DMS153 (cell line): ENCODE data around the gene VAMP4.
"Not testable (repeated sequence)": the region's sequence is repeated elsewhere in the genome, so short reads cannot be mapped to it uniquely, and the experiment has no call there.

Experiments
- DNase-seq: peaks from one replicate; lab custom pipeline; 2025; lab: John Stamatoyannopoulos, UW

VAMP4 gene

DNA sequence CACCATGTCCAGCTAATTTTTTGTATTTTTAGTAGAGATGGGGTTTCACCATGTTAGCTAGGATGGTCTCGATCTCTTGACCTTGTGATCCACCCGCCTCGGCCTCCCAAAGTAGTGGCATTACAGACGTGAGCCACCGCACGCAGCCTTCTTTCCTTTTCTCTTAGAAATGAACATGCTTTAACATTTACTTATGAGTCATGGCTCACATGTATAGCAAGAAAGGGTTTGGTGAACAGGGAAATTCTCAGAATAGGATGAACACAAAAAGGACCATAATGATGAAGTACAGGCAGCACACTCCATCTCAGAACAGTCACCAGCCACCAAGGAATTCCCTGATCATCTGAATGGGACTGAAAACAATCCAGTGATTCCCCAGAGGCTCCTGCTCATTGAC lies 9.4 kb upstream of the VAMP4 start:
- no peak for DNase-seq

DNA sequence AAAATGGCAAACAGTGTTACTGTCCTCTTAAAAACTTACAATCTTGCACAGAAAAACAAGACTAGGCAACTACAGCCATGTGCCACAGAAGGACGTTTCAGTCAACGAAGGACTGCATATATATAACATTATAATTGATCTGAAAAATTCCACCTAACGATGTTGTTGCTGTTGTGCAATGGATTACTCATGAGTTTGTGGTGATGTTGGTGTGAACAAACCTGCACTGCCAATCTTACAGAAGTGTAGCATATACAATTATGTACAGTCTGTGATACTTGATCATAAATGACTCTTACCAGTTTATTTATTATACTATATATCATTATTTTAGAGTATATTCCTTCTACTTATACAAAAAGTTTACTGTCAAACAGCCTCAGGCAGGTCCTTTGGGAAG lies 6.8 kb upstream of the VAMP4 start:
- DNase-seq = no peak

DNA sequence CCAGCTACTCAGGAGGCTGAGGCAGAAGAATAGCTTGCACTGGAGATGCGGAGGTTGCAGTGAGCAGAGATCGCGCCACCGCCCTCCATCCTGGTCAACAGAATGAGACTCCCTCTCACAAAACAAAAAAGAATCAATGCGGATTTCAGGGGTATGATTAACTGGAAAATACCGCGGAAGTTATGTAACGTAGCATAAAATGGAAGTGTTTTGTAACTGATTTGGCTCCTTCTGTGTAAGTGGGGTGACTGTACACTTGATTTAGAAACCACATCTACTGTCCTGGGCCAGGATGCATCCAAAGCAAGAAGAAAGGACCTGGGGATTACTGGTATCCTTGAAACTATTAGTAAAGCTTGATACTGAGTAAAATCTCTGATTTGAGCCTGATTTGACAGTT lies 3.1 kb upstream of the VAMP4 start:
- no peak for DNase-seq

DNA sequence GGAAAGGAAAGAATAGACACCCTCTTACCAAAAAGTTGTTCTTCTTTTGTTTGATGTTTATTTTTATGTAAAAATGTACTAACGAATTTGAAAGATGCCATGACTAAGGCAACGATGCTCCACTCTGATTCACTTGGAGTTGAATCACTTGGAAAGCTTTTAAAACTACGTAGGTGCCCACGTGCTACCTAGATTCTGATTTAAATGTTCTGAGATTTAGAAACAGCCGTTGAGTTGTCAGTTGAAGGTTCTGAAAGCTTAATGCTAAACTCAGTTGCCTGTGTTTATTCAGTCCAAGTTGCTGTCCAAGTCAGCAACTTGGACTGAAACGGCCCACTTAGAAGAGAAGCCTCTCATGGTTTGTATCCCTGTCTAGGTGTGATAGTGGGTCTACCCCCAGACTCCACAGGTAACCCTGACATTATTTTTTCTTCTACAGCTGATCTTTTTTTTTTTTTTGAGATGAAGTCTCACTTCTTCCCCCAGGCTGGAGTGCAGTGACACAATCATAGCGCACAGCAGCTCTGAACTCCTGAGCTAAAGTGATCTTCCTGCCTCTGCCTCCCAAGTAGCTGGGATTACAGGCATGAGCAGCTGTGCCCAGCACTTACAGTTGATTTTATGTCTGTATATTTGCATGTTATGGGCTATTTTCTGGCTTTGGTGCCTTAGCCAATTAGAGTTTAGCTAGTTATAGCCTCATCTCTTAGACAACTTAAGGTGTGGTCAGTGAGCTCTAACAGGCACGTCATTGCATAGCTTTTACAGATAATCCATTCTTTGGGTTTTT lies 1.4 kb upstream of the VAMP4 start:
- DNase-seq = no peak

DNA sequence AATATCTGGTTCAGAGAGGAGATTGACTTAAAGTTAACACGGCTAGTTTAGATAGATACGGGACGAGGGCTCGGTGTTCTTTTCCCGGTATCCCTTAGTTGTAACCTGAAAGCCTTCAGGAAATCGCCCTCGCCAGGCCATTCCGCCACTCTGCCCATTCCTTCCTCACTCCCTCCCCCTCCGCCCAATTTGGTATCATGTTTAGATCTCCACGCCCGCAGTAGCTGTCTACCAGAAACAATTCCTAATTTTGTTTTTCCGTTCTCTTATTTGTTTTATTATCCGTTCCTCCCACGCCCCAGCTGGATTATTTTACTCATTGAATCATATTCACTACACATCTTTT lies 685 bp upstream of the VAMP4 start:
- DNase-seq = peak; percentile 62

DNA sequence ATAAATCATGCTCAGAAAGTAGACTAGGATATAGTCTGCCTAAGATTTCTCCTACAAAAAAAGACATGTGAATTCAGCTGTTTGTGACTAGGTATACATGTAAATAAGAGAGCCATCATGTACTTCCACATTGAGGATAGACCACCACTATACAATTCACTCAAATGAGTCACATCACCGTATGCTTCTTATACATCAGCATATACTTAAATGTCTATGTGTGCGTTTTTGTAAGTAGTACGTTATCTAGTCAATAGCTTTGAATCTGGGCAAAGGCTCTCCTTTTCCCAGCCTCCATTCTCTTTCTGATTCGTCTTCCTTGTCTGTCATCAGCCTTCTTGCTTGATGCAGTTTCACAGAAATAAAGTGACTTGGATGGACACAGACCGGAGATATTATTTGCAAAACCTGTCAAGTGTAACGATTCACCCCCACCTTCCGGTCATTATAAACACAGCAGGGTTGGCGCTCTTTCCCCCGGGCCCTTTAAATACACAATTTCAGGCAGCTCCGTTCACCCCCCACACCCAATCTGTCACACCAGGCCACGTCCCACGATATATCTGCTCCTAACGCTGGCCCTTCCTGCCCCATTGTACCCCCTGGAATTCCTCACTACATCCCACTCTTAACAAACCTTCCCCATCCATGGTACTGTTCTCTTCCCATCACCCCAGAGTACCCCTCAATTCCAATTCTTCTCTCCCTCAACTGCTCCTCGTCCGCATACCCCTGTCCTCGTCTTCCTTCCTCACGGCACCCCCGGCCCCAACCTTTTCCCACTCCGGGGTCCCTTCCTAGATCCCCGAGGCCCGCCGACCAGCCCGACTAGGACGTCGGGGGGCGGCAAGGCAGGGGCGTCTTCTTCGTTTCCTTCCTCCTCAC lies 636 bp downstream of the VAMP4 start:
- DNase-seq = peak; percentile 10

DNA sequence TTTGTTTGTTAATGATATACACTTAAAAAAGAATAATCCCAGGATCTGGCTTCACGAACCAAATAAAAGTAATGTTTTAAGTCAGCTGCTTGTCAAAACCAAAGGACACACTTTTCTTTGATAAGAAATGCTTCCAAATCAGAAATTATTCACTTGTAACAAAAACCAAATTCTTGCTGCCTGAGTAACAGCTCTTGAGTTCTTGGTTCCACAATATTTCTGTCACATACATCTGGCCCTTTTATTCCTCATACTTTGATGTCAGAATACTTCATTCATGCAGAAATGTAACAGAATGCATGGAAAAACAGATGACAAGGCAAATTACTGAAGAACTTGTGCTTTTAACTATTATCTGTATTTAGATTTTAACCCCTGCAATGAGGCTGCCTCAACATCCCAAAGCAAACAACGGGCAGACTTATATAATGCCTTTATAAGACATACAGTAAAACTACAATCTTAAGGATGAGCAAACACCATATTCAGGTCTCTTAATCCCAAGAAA lies 1.5 kb downstream of the VAMP4 start:
- no peak for DNase-seq

DNA sequence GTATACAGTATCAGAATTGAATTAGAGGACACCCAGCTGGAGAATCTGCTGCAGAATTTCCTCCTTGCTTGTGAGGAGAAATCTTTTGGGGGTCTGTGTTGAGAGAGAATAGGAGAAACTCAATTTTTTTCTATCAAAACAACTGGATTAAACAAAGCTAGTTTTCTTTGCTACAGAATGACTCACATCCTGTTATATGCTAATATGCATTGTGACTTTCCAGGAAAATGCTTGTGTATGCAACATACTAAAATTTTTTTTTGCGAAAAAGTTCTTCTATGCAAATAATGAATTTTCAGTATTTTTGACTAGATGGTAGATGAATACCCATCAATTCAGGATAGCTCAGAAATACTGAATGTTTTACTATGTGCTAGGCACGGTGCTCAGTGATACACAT lies 2.2 kb downstream of the VAMP4 start:
- DNase-seq = no peak

DNA sequence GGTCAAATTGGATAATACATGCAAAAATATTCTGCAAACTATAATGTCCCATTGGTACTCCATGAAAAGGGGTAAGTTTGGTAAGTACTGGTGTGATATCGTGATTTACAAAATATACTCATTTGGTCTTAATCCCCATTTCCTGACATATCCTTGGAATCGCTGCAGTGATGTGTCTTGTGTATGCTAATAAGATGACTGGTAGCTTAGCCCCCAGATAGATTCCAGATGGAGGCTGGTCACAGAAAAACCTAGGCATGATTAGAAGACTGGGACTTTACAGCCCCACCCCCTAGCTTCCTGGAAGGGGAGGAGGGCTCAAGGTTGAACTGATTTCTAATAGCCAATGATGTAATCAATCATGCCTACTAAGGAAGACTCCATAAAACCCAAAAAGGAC lies 3.0 kb downstream of the VAMP4 start:
- no peak for DNase-seq

DNA sequence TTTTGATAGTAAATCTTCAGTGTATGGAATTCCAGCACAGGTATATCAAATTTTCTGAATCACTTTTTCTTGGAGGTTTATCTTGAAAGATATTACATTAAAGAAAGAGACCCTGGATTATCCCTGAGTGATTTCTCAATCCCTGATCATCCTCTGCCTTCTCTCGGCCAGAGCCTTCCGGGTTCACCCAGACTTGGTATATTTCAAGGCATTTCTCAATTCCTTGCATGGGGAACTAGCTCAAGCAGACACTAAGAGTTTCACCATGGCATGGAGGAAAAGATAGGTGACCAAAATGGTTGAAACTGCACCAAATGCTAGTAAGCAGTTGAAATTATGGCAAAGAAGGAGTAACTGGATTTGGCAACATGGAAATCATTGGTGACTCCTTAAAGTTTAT lies 5.7 kb downstream of the VAMP4 start:
- DNase-seq = no peak

DNA sequence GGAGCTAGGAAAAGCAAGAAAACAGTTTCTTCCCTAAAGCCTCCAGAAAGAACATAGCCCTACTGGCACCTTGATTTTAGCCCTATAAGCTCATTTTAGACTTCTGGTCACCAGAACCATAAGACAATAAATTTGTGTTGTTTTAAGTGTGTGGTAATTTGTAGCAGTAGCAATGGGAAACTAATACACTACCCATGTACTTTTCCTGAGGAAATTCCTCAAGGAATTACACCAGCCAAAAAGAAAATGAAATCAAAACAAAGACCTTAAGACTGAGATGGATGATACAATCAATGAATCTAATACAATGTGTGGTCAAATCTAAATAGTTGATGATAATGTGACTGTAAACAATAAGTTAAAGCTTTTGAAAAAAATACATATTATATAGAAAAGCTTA lies 11.8 kb downstream of the VAMP4 start:
- no peak for DNase-seq

DNA sequence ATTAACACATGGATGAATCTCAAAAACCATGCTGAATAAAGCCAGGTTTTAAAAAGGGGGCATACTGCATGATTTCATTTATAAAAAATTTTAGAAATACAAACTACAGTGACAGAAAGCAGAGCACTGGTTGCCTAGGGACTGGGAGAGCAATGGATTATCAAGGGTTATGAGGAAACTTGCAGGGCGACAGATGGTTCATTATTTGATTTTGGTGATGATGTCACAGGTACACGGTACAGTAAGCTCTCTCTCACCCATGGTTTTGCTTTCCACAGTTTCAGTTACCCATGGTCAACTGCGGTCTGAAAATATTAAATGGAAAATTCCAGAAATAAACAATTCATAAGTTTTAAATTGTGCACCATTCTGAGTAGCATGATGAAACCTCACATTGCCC lies 14.1 kb downstream of the VAMP4 start:
- DNase-seq = no peak

DNA sequence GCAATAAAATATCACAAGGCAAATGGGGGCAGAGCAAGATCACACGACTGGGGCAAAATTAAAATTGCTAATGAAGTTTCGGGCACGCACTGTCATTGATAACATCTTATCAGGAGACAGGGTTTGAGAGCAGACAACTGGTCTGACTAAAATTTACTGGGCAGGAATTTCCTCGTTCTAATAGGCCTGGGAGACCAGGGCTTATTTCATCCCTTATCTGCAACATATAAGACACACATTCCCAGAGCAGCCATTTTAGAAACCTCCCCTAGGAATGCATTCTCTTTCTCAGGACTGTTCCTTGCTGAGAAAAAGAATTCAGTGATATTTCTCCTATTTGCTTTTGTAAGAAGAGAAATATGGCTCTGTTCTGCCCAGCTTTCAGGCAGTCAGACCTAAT lies 18.7 kb downstream of the VAMP4 start:
- not testable (repeated sequence) for DNase-seq

DNA sequence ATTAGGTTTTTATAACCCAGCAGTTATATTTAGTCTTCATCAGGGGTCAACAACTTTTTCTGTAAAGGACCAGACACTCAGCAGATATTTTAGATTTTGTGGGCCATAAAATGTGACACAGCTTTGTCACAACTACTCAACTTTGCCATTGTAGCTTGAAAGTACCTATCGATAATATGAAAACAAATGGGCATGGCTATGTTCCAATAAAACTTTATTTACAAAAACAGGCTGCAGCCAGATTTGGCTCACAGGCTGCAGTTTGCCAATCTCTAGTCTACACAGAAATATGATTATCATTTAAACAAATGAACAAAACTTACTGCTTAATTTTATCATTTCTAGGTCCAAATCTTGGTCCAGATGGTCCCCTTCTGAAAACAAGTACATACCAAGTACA lies 23.0 kb downstream of the VAMP4 start:
- no peak for DNase-seq

DNA sequence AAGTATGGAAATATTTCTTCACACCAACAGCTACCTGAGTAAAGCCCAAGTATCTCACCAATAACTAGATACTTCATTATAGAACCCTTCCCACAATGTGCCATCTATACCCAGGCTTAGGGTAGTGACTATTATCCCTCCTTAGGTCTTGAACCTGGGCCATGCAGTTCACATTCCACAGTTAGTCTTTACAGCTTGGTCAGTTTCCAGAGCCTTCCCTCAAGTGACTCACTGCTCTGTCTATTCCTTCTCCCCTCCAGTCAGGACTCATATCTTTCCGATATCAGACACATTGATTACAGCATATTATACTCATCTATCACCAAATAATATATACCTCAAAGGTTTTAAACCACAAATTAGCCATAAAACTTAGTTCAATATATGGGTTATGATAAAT lies 23.6 kb downstream of the VAMP4 start:
- no peak for DNase-seq

DNA sequence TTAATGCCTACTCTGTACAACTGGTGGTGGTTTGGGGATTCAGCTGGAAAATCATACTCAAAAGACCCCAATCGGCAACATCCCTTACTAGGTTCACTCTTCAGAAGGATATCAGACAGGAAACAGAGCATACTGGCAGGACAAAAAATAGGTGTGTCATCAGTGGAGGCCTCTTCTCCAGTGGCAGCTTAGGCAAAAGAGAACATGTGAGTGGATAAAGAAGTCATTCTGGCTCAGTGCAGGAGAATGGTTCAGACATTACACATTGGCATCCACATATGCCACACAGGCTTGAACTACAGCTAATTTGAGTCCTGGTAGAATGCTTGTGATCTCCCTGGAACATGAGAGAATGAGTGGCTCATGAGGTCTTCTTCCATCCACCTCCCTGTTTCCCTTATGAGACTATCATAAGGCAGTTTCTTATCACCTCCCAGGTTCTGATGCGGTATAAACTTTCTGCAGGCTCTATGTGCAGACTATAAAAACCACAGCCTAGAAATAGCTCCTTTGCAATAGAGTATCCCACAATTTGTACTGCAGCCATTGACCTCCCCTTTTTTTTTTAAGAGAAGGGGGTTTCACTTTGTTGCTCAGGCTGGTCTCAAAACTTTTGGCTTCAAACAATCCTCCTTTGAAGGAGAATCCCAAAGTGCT lies 24.7 kb downstream of the VAMP4 start:
- no peak for DNase-seq

DNA sequence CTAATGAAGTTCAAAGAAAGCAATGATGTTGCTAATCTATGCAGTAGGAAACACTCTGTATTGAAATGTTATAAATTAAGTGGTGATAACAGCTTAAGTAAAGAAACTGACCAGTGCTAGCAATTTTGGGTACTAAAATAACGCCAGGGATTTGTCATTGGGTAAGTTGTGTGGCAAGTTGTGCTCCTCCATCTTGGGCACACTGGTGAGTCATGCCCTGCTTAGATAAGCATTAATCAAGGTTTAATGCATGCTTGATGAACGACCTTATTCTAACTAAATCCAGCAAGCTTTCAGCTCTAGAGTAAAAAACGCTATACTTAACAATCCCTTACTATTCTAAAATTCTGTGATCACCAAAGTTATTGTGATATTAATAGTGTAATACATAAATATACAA lies 25.2 kb downstream of the VAMP4 start:
- DNase-seq = no peak

DNA sequence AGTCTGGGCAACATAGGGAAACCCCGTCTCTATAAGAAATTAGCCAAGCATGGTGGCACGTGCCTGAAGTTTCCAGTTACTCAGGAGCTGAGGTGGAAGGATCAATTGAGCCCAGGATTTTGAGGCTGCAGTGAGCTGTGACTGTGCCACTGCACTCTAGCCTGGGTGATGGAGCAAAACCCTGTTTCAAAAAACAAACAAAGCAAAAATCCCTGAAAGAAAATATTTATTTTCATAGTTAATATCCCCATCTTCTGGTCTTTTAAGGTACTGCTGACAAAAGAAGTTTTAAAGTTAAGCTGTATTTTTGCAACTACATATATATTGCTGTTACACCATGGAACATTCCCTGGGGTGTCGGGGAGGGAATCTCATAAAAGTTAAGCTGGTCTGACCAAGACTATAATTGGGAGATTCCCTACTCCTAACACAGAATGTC lies 26.0 kb downstream of the VAMP4 start:
- DNase-seq = no peak

DNA sequence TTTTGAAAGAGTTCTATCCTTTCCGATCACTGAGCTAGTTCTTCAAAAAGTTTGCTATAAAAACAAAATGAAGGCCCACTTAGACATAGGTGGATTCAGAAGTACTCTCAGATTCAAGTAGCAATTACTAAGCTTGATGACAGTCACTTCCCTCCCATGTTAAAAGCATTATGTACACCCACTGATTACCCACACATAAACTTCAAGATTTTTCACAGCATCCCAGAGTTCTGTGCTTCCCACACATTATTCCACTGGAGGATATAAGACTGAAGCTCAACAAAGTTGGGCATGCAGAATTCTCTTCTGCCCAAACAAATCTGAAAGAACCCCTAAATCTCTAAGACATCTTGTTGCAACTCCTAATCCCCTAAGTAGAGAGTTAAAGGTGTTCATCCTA lies 29.5 kb downstream of the VAMP4 start:
- no peak for DNase-seq

DNA sequence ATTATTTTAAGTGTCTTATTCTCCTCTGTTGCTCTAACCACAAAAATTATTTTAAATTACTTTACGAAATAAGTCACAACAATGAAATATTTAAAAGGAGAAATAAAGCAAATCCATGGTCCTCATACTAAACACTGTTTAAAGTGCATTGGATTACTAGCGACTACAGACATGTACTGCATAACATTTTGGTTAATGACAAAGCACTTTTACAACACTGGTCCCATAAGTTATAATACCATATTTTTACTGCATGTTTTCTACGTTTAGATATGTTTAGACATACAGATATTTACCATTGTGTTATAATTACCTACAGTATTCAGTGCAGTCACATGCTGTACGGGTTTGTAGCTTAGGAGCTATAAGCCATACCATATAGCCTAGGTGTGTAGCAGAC lies 30.2 kb downstream of the VAMP4 start:
- no peak for DNase-seq

DNA sequence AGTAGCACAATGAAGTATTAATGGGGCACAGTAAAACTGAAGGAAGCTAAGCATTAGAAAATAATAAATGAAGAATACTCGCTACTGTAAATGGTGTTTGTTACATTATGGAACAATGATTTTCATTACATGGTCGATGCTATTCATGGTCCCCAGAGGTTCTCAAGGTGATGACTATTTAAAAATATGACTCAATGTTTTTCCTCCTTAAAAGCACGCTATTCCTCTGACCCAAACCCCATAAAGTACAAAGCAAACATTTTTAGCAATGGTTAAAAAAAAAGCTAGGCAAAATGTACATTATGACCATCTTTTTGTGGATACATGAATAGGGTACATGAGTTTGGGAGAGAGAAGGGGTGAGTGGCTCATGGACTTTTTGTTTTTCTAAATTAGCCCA lies 34.3 kb downstream of the VAMP4 start:
- no peak for DNase-seq

DNA sequence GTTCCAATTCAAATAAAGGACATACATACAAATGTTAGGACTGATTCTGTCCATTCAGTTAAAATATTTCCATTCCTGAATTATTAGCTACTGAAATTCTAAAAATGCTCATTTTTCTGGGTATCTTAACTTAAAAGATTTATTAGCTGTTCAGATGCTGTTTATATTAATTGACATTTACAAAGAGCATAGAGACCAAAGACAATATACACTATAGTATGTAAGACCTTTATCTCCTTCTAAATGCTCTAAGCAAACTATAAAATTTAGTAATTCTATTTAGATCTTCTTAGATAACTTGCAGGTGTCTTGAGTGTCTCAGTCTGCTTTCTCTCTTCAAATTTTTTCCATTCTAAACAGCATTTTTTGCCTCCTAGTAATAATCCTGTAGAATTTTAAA lies 39.3 kb downstream of the VAMP4 start:
- DNase-seq = no peak

DNA sequence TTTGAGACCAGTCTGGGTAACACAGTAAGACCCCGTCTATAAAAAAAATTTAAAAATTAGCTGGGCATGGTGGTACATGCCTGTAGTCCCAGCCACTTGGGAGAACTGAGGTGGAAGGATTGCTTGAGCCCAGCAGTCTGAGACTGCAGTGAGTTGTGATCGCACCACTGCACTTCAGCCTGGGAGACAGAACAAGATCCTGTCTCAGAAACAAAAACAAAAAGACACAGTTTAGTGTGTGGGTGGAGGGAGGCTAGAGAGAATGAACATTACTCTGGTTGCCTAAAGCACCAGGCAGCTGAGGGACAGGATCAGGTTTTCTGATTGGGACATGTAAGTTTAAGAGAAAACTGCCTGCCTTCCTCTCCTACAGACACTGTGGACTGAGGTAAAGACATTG lies 42.3 kb downstream of the VAMP4 start:
- DNase-seq = no peak
